HepG2 (cell line): ENCODE data around the gene PIGV. TPM values are rescaled to one million over a fixed set of nuclear protein-coding genes. Genes with fewer than 3 reads are reported as not detected.

Experiments used
- ARNT ChIP-seq: fragments of 450-650 bp; IDR thresholded peaks from 2 replicates; pipeline ENCODE4 v1.6.1; 2017
- BCL6 ChIP-seq: IDR thresholded peaks from 2 replicates; pipeline ENCODE4 v1.6.1; 2016; ENCODE audit warnings: missing genetic modification reagents, missing compliant biosample characterization
- DR1 ChIP-seq: sonication (generic); formaldehyde crosslinking; IDR thresholded peaks from 2 replicates; pipeline ENCODE4 v1.8.0; 2021; ENCODE audit warnings: mild to moderate bottlenecking, missing genetic modification reagents, inconsistent platforms
- E2F1 ChIP-seq: sonication (generic); formaldehyde crosslinking; IDR thresholded peaks from 2 replicates; pipeline ENCODE4 v1.5.0; 2020; ENCODE audit warnings: missing genetic modification reagents
- FOXA3 ChIP-seq: IDR thresholded peaks from 2 replicates; pipeline ENCODE4 v1.6.1; 2016; ENCODE audit warnings: missing genetic modification reagents, missing compliant biosample characterization
- FOXJ3 ChIP-seq: sonication (generic); formaldehyde crosslinking; IDR thresholded peaks from 2 replicates; pipeline ENCODE4 v1.4.0; 2020; ENCODE audit warnings: missing genetic modification reagents, mild to moderate bottlenecking, borderline replicate concordance
- HOXD1 ChIP-seq: sonication (generic); formaldehyde crosslinking; IDR thresholded peaks from 2 replicates; pipeline ENCODE4 v1.5.0; 2020; ENCODE audit warnings: missing genetic modification reagents
- ISX ChIP-seq: sonication (generic); formaldehyde crosslinking; conservative IDR thresholded peaks from 2 replicates; pipeline ENCODE4 v1.5.0; 2020; ENCODE audit warnings: missing genetic modification reagents
- KDM5B ChIP-seq: sonication (generic); formaldehyde crosslinking; IDR thresholded peaks from 2 replicates; pipeline ENCODE4 v1.4.0; 2020; ENCODE audit warnings: missing genetic modification reagents, mild to moderate bottlenecking, borderline replicate concordance
- KLF11 ChIP-seq: IDR thresholded peaks from 2 replicates; pipeline ENCODE4 v1.6.1; 2016; ENCODE audit warnings: missing compliant biosample characterization
- MAFG ChIP-seq: sonication (generic); formaldehyde crosslinking; IDR thresholded peaks from 2 replicates; pipeline ENCODE4 v1.5.1; 2020; ENCODE audit warnings: mild to moderate bottlenecking, missing genetic modification reagents
- MEF2D ChIP-seq: sonication (generic); formaldehyde crosslinking; IDR thresholded peaks from 2 replicates; pipeline ENCODE4 v1.5.1; 2020; ENCODE audit warnings: mild to moderate bottlenecking, missing genetic modification reagents
- MXI1 ChIP-seq: IDR thresholded peaks from 3 replicates; pipeline ENCODE4 v1.6.1; 2012; ENCODE audit warnings: low read depth, low read length, inconsistent platforms, borderline replicate concordance
- RBFOX2 ChIP-seq: fragments of 200-400 bp; formaldehyde crosslinking; IDR thresholded peaks from 2 replicates; pipeline ENCODE4 v1.6.1; 2017; ENCODE audit warnings: low read depth, mild to moderate bottlenecking, low read length
- SIX1 ChIP-seq: sonication (generic); formaldehyde crosslinking; IDR thresholded peaks from 2 replicates; pipeline ENCODE4 v1.4.0; 2020; ENCODE audit warnings: missing genetic modification reagents, borderline replicate concordance
- SNAI1 ChIP-seq: sonication (generic); formaldehyde crosslinking; IDR thresholded peaks from 2 replicates; pipeline ENCODE4 v1.5.0; 2020; ENCODE audit warnings: mild to moderate bottlenecking, missing genetic modification reagents, borderline replicate concordance
- SOX6 ChIP-seq, 2 experiments: fragments of 450-650 bp in 1 of 2; sonication (generic) in 1 of 2; formaldehyde crosslinking in 1 of 2; IDR thresholded peaks; 2 replicates each; pipeline versions ENCODE4 v1.4.0 to v1.6.1; 2017 to 2020; ENCODE audit warnings: antibody characterized with exemption in 1 of 2, mild to moderate bottlenecking in 1 of 2, missing genetic modification reagents in 1 of 2
- SSRP1 ChIP-seq: IDR thresholded peaks from 2 replicates; pipeline ENCODE4 v1.6.1; 2016; ENCODE audit warnings: control low read depth
- TAF15 ChIP-seq: fragments of 200-400 bp; formaldehyde crosslinking; IDR thresholded peaks from one replicate; pipeline ENCODE4 v1.6.1; 2018; ENCODE audit warnings: mild to moderate bottlenecking, low read depth, low read length; ENCODE audit not compliant: poor library complexity, severe bottlenecking
- TEAD3 ChIP-seq: optimal IDR thresholded peaks from 2 replicates; pipeline ENCODE3; 2016; ENCODE audit warnings: borderline replicate concordance
- ZNF143 ChIP-seq: sonication (generic); formaldehyde crosslinking; IDR thresholded peaks from 2 replicates; pipeline ENCODE4 v1.4.0; 2020; ENCODE audit warnings: missing genetic modification reagents
- ZNF343 ChIP-seq: sonication (generic); formaldehyde crosslinking; IDR thresholded peaks from 2 replicates; pipeline ENCODE4 v1.4.0; 2020; ENCODE audit warnings: mild to moderate bottlenecking, missing genetic modification reagents
- ZNF547 ChIP-seq: sonication (generic); formaldehyde crosslinking; IDR thresholded peaks from 2 replicates; pipeline ENCODE4 v1.5.1; 2020; ENCODE audit warnings: mild to moderate bottlenecking, missing genetic modification reagents
- ZNF580 ChIP-seq: IDR thresholded peaks from 2 replicates; pipeline ENCODE4 v1.6.1; 2016; ENCODE audit warnings: low read depth, borderline replicate concordance
- ZNF598 ChIP-seq: sonication (generic); formaldehyde crosslinking; IDR thresholded peaks from 2 replicates; pipeline ENCODE4 v1.5.1; 2020; ENCODE audit warnings: mild to moderate bottlenecking, missing genetic modification reagents, borderline replicate concordance
- ZSCAN12 ChIP-seq: sonication (generic); formaldehyde crosslinking; IDR thresholded peaks from 2 replicates; pipeline ENCODE4 v1.9.0; 2021; ENCODE audit warnings: mild to moderate bottlenecking, missing genetic modification reagents
- polyA plus RNA-seq, 8 experiments: library from polyadenylated mRNA; depleted of rRNA in 3 of 8; stranded (reverse) in 7 of 8; unstranded in 1 of 8; fragments of >200 nt; fragmentation: Illumina TruSeq in 4 of 8; extraction: Trizol in 4 of 8; gene quantifications; 2 replicates each; pipeline versions ENCODE4 v1.2.1 to v1.2.3, GENCODE V29; 2011 to 2016; ENCODE audit warnings: low read depth in 4 of 8, missing spikeins in 1 of 8, mixed read lengths in 1 of 8; ENCODE audit not compliant: insufficient read depth in 1 of 8
- total RNA-seq, 5 experiments: library from RNA; depleted of rRNA; stranded (reverse); fragments of >200 nt; fragmentation: Illumina TruSeq; extraction: Trizol; gene quantifications; 2 replicates each; pipeline ENCODE4 v1.2.3, GENCODE V29; 2016; ENCODE audit warnings: low read depth in 1 of 5
- TF ChIP-seq, protein P1 (sequence below): sonication (generic); formaldehyde crosslinking; IDR thresholded peaks from 2 replicates; pipeline ENCODE4 v1.5.1; 2020; ENCODE audit warnings: mild to moderate bottlenecking, missing genetic modification reagents, borderline replicate concordance

Gene PIGV
- total and polyA plus RNA-seq, 2 of the 13 experiments (the other 11 are each of a cell fraction or from before 2014, with no cell fraction given), result 13.5 to 22.7 TPM

GRCh38 chr1:26787381-26787705 is 407 bp upstream of the PIGV start (continued):
- TF ChIP-seq, protein P1, sequence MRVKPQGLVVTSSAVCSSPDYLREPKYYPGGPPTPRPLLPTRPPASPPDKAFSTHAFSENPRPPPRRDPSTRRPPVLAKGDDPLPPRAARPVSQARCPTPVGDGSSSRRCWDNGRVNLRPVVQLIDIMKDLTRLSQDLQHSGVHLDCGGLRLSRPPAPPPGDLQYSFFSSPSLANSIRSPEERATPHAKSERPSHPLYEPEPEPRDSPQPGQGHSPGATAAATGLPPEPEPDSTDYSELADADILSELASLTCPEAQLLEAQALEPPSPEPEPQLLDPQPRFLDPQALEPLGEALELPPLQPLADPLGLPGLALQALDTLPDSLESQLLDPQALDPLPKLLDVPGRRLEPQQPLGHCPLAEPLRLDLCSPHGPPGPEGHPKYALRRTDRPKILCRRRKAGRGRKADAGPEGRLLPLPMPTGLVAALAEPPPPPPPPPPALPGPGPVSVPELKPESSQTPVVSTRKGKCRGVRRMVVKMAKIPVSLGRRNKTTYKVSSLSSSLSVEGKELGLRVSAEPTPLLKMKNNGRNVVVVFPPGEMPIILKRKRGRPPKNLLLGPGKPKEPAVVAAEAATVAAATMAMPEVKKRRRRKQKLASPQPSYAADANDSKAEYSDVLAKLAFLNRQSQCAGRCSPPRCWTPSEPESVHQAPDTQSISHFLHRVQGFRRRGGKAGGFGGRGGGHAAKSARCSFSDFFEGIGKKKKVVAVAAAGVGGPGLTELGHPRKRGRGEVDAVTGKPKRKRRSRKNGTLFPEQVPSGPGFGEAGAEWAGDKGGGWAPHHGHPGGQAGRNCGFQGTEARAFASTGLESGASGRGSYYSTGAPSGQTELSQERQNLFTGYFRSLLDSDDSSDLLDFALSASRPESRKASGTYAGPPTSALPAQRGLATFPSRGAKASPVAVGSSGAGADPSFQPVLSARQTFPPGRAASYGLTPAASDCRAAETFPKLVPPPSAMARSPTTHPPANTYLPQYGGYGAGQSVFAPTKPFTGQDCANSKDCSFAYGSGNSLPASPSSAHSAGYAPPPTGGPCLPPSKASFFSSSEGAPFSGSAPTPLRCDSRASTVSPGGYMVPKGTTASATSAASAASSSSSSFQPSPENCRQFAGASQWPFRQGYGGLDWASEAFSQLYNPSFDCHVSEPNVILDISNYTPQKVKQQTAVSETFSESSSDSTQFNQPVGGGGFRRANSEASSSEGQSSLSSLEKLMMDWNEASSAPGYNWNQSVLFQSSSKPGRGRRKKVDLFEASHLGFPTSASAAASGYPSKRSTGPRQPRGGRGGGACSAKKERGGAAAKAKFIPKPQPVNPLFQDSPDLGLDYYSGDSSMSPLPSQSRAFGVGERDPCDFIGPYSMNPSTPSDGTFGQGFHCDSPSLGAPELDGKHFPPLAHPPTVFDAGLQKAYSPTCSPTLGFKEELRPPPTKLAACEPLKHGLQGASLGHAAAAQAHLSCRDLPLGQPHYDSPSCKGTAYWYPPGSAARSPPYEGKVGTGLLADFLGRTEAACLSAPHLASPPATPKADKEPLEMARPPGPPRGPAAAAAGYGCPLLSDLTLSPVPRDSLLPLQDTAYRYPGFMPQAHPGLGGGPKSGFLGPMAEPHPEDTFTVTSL, result no peak
- 0 out of 2 replicates have a peak, but pooled peaks have one; percentile 82 for TF ChIP-seq SNAI1 (CRISPR knock-in tag)
- 0 out of 2 replicates have a peak, but pooled peaks have one; percentile 7 for TF ChIP-seq E2F1 (CRISPR knock-in tag)
- no peak for TF ChIP-seq ZNF598
- TF ChIP-seq DR1 (CRISPR knock-in tag), result no peak
- peak; percentile 0; the same call in 1 of the 2 replicates for TF ChIP-seq BCL6 (CRISPR knock-in tag)
- TF ChIP-seq ZNF580 (CRISPR knock-in tag), result 0 out of 2 replicates have a peak, but pooled peaks have one; percentile 4
- TF ChIP-seq MXI1, result no peak
- TF ChIP-seq RBFOX2, result no peak
- 0 out of 2 replicates have a peak, but pooled peaks have one; percentile 2 for TF ChIP-seq ZSCAN12 (CRISPR knock-in tag)
- no peak for TF ChIP-seq KLF11
- TF ChIP-seq SIX1 (CRISPR knock-in tag), result no peak
- TF ChIP-seq TAF15, result no peak
- TF ChIP-seq KDM5B, result no peak
- no peak for TF ChIP-seq ZNF343 (CRISPR knock-in tag)
- TF ChIP-seq ARNT, result no peak
- TF ChIP-seq MAFG (CRISPR knock-in tag), result no peak
- no peak for TF ChIP-seq SSRP1 (CRISPR knock-in tag)
- TF ChIP-seq FOXA3 (CRISPR knock-in tag), result no peak
- TF ChIP-seq ZNF143 (CRISPR knock-in tag), result no peak
- peak; percentile 6 for TF ChIP-seq TEAD3 (CRISPR knock-in tag)
- TF ChIP-seq FOXJ3 (CRISPR knock-in tag), result no peak
- no peak for TF ChIP-seq HOXD1 (CRISPR knock-in tag)
- TF ChIP-seq ZNF547 (CRISPR knock-in tag), result no peak
- 0 out of 2 replicates have a peak, but pooled peaks have one; percentile 12 for TF ChIP-seq MEF2D
- TF ChIP-seq SOX6 (IDR thresholded peaks at IDR 0.05), result no peak
- TF ChIP-seq SOX6 (CRISPR knock-in tag; IDR thresholded peaks at IDR 0.05), result peak; percentile 37; the same call in 1 of the 2 replicates
- peak; percentile 71; the same call in 1 of the 2 replicates for TF ChIP-seq ISX (CRISPR knock-in tag)
